ENCODE results near the gene MED27.

- TF ChIP-seq EP300 (IDR thresholded peaks at IDR 0.05) (no peak), POLR2A (IDR thresholded peaks at IDR 0.05) (no peak), CTCF (IDR thresholded peaks at IDR 0.05) (no peak), POLR2AphosphoS5 (IDR thresholded peaks at IDR 0.05) (no peak)
These were observed 82.6 kb downstream of the MED27 start for GRCh38 chr9:131997076-131997475.
